Neural crest cell (in vitro differentiated cells): ENCODE results near the gene KLHDC7B. TPM values are rescaled to one million over a fixed set of nuclear protein-coding genes. Genes with fewer than 3 reads are reported as not detected.

Experiments
- DNase-seq: peaks from one replicate; pipeline ENCODE4 v3.0.0; 2021; ENCODE audit warnings: low read depth, mixed read lengths, low spot score
- H3K27ac Mint-ChIP-seq: one replicate; pipeline ENCODE4 v1.8.0; 2021; ENCODE audit warnings: mild to moderate bottlenecking, mixed read lengths; ENCODE audit not compliant: unreplicated experiment
- H3K27me3 Mint-ChIP-seq: 2 replicates; pipeline ENCODE4 v1.8.0; 2021; ENCODE audit warnings: low read depth, mild to moderate bottlenecking, mixed read lengths
- H3K36me3 Mint-ChIP-seq: 2 replicates; pipeline ENCODE4 v1.8.0; 2021; ENCODE audit warnings: low read depth, mild to moderate bottlenecking, mixed read lengths
- H3K4me1 Mint-ChIP-seq: 2 replicates; pipeline ENCODE4 v1.8.0; 2021; ENCODE audit warnings: mixed read lengths
- H3K4me3 Mint-ChIP-seq: one replicate; pipeline ENCODE4 v1.8.0; 2021; ENCODE audit warnings: mild to moderate bottlenecking, mixed read lengths
- H3K9me3 Mint-ChIP-seq: 2 replicates; pipeline ENCODE4 v1.8.0; 2021; ENCODE audit warnings: mixed read lengths
- CTCF ChIP-seq: fragments of 200-600 bp; sonication (generic); conservative IDR thresholded peaks from 2 replicates; pipeline ENCODE4 v1.5.0; 2021; ENCODE audit warnings: antibody characterized with exemption, mild to moderate bottlenecking
- long read RNA-seq: library from polyadenylated mRNA; unstranded; transcript quantifications from one replicate; pipeline ENCODE4 v2.0.0, GENCODE V29; 2020
- total RNA-seq: library from RNA; stranded (reverse); gene quantifications from 2 replicates; pipeline ENCODE4 v1.2.1, GENCODE V29; 2021

Gene KLHDC7B
- total RNA-seq: 0.05 and 0.07 TPM in 2 replicates
- long read RNA-seq: 0 reads

- TF ChIP-seq CTCF: no peak
- Mint-ChIP-seq H3K36me3 (no peaks in the 10 kb centered on the region), H3K27me3 (peaks cover 10% of the 10 kb centered on the region), H3K27ac (no peak within 1 kb of the TSS), H3K9me3 (no peaks in the 10 kb centered on the region), H3K4me1 (no peaks in the 10 kb centered on the region), H3K4me3 (no peak within 1 kb of the TSS)
- no peak for DNase-seq
Observed at GRCh38 chr22:50545522-50546325, at the start of gene KLHDC7B. TSS of gene KLHDC7B (plus strand) at chr22:50545899. CDS start at chr22:50546244, 345 bp downstream.

- H3K36me3 Mint-ChIP-seq: no peaks in the 10 kb centered on the region
- H3K27me3 Mint-ChIP-seq: peaks cover 2% of the 10 kb centered on the region
- no peaks in the 10 kb centered on the region for H3K9me3 Mint-ChIP-seq
- no peak overlapping the region for H3K27ac Mint-ChIP-seq
- H3K4me1 Mint-ChIP-seq: peaks cover 14% of the 10 kb centered on the region
- DNase-seq: no peak
- no peak for TF ChIP-seq CTCF
- H3K4me3 Mint-ChIP-seq: no peak overlapping the region
Observed at GRCh38 chr22:50497093-50497492, 48.6 kb upstream of the KLHDC7B start.

GRCh38 chr22:50498322-50498890, 47.3 kb upstream of the KLHDC7B start:
- TF ChIP-seq CTCF: peak; percentile 70
- peaks cover 2% of the 10 kb centered on the region for H3K27me3 Mint-ChIP-seq
- H3K4me3 Mint-ChIP-seq: peak overlapping the region; percentile 28
- peaks cover 14% of the 10 kb centered on the region for H3K4me1 Mint-ChIP-seq
- no peaks in the 10 kb centered on the region for H3K36me3 Mint-ChIP-seq
- DNase-seq: peak; percentile 64
- no peaks in the 10 kb centered on the region for H3K9me3 Mint-ChIP-seq
- no peak overlapping the region for H3K27ac Mint-ChIP-seq

GRCh38 chr22:50500452-50500851, 45.2 kb upstream of the KLHDC7B start:
- Mint-ChIP-seq H3K36me3 (no peaks in the 10 kb centered on the region), H3K27ac (no peak overlapping the region), H3K27me3 (peaks cover 2% of the 10 kb centered on the region), H3K9me3 (no peaks in the 10 kb centered on the region), H3K4me1 (peaks cover 14% of the 10 kb centered on the region), H3K4me3 (peak overlapping the region; percentile 69)
- no peak for DNase-seq
- no peak for TF ChIP-seq CTCF

- DNase-seq: no peak
- Mint-ChIP-seq H3K9me3 (no peaks in the 10 kb centered on the region), H3K4me3 (peak overlapping the region; percentile 51), H3K4me1 (peaks cover 14% of the 10 kb centered on the region), H3K27ac (no peak overlapping the region), H3K27me3 (peaks cover 2% of the 10 kb centered on the region), H3K36me3 (no peaks in the 10 kb centered on the region)
- TF ChIP-seq CTCF: no peak
Observed at GRCh38 chr22:50502096-50502495, 43.6 kb upstream of the KLHDC7B start.
